Suppressor macrophage (primary cell): ENCODE measurements around the gene KDELR3.
"Not testable (repeated sequence)": the region's sequence is repeated elsewhere in the genome, so short reads cannot be mapped to it uniquely, and the experiment has no call there.

Experiments
- DNase-seq, 4 experiments: peaks; one replicate each; pipeline ENCODE4 v3.0.0-alpha.2; 2020 to 2022

The KDELR3 gene

GRCh38 chr22:38456841-38457699 lies 10.8 kb upstream of the KDELR3 start:
- DNase-seq: no peak

GRCh38 chr22:38460426-38460840 lies 7.5 kb upstream of the KDELR3 start:
- no peak for DNase-seq

DNA sequence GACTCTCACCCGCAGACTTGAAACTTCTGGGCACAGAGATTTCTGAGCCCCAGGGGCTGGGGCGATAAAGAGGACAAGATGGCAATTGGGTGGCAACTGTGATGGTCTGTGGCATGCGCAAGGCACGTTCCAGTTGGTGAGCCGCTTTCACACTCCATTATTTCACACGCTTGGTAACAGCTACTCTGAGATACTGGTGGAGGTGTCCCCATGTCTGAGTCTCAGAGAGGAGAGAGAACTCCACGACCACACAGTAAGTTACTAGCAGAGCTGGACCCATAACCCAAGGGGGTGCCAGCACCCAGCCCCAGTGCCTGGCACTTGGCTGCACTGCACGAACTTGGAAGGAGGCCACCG lies 6.9 kb upstream of the KDELR3 start:
- DNase-seq: no peak

DNA sequence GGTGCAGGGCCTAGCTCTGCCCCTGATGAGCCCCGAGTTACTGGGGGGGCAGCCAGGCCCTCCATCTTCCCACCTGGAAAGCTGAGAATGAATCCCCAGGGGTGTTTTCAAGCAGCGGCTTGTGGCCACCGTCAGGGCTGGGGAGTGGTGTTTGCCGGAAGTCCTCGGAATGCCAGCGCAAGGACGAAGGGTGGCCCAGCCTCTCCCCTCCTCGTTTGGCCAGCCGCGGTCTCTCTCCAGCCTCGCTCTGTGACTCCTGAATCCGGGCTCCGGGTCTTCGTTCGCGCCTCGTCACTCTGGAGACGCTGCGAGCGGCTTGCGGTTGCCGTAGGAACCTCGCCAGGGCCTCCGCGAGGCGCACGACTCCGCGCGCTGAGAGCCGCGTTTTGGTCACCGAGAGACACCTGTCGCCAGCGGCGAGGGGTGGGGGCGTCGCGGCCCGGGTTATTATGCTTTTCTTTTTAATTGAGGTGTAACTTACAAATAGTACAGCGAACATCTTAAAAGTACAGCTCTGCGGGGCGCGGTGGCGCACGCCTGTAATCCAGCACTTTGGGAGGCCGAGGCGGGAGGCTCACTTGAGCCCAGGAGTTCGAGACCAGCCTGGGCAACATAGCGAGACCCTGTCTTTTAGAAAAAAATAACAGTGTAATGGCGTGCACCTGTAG lies 6.3 kb upstream of the KDELR3 start:
- peak; percentile 58 to 81 (median 64) for DNase-seq

- DNase-seq: peak in 1 of 4 experiments; percentile 40
These were observed 4.7 kb upstream of the KDELR3 start for GRCh38 chr22:38462960-38463784.

DNA sequence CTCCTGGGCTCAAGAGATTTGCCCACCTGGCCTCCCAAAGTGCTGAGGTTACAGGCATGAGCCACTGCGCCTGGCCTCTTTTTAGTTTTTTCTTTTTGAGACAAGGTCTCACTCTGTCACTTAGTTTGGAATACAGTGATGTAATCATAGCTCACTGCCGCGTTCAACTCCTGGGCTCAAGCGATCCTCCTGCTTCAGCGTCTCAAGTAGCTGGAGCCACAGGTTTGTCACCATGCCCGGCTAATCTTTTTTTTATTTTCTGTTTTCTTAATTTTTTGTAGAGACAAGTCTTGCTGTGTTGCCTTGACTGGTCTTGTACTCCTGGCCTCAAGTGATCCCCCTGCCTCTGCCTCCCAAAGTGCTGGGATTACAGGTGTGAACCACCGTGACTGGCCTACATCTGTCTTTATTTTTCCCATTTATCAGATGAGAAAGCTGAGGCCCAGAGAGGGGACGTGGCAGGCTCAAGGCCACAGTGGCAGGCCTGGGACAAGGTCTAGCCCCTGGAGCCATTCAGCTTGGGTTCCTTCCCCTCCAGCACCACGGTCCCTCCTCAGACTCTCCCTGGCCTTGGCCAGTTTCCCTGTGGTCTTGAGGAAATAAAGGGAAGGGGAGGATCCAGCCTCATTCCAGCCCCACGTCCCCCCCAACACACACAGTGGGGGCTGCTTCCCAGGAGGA lies 2.8 kb upstream of the KDELR3 start:
- no peak for DNase-seq

GRCh38 chr22:38465673-38466490 lies 2.0 kb upstream of the KDELR3 start:
- no peak for DNase-seq

DNA sequence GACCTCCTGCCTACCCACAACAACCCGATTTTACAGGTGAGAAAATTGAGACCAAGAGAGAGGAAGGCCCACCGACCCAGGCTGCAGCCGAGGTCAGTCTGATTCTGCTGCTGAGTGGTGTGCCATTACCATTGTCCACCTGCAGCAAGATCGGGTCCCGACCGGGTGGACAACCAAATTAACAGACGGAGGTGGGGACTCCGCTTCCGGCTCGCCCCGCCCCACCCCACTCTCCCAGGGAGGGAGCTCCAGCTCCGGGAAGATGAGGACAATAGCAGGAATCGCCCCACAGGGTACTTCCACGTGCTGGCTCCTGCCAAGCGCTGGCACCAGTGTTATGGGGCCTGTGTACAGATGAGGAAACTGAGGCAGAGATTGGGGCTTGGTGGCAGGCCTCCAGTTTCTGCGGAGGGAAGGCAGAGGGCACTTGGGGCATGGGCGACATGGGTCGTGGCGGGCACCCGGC lies 425 bp upstream of the KDELR3 start:
- no peak for DNase-seq

GRCh38 chr22:38468443-38469305 lies 778 bp downstream of the KDELR3 start:
- no peak for DNase-seq

DNA sequence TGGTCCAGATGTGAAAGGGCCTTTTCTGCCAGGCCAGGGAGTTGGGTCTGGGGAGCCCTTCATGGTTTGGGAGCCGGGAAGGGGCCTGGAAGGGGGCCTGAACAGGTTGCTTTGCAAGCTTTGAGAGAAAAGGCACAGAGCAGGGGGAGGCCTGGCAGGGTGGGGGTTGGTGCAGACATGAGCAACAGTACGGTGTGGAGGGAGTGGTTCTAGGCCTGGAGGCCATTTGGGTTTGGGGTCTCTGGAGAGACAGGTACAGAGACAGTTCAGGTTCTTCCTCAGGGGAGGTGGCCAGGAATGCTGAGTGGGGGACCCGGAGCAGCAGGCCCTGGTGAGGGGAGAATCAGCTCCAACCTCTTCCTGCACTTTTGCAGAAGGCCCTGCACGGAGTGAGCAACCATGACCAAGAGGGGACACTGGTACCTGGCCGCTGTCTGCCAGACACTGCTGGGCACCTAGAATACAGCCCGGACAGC lies 1.4 kb downstream of the KDELR3 start:
- DNase-seq: no peak

DNA sequence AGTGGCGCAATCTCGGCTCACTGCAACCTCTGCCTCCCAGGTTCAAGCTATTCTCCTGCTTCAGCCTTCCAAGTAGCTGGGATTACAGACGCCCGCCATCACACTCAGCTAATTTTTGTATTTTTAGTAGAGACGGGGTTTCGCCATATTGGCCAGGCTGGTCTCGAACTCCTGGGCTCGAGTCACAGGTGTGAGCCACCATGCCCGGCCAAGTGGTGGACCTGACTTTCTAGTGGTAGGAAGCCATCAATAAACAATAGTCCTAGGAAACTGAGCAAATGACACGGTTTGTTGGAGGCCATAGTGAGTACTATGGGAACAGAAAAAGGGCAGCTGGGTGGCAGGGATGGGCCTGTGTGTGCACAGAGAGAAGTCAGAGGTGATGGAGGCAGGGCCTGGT lies 2.3 kb downstream of the KDELR3 start:
- not testable (repeated sequence) for DNase-seq

DNA sequence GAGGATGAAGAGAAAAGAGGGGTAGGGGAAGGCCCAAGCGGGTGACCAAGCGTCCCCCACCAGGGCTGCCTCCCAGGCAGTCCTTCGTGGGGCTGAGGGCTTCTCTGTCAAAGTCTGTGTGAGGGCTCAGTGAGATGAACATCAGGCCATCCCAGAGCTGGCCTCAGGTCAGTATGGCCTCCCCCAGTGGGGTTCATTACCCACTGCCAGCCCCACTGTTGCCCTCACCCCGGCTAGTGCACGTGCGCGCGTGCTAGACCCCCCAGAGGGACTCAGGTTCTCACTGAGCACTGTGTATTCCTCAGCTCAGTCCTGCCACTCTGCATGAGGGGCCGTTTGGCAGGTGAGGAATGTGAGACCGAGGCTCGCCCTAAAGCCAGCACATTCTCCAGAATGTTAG lies 3.3 kb downstream of the KDELR3 start:
- DNase-seq: no peak

GRCh38 chr22:38474003-38474607 lies 6.2 kb downstream of the KDELR3 start:
- peak in 1 of 4 experiments; percentile 10 for DNase-seq

DNA sequence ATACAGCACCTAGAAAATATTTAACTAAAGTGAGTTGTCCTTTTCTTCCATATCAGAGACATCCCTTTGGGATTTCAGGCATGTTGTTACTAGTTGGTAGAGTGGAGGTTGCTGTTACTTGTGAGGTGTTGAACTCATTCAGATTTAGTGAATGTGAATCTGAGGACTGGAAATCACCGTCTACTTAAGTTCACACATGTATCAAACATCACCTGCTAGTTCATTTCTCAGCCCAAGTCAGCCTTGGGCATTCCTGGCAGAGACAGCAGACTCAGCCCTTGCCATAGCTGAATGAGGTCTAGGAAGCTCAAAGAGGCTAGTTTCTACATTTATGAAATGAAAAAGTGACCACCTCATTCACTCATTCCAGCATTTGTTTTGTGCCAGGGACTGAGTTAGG lies 9.7 kb downstream of the KDELR3 start:
- no peak for DNase-seq

DNA sequence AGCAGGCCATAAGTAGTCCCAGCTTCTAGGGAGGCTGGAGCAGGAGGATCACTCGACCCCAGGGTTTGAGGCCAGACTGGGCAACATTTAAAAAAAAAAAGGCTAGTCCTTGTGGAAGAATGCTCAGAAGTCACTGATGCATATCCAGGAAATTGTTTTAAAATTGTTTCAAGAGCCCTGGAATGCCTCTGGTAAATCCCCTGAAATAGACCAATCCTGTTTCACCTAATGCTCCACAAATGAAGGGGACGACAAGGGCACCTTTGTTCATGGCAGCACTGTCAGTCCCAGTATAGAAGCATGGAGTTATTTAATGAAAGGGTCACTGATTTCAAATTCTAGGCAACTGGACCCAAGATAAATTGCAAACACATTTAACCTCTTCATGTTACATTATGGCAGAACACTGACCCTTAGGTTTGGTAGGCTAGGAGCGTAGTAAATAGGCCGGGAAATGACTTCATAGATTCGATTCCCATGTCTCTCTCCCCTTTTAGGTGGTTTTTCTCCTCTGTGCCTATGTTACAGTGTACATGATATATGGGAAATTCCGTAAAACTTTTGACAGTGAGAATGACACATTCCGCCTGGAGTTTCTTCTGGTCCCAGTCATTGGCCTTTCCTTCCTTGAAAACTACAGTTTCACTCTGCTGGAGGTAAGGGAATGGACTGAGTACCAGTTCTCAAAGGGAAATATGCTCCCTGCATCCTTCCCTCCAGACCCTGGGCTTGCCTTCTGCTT lies 11.4 kb downstream of the KDELR3 start:
- no peak for DNase-seq

DNA sequence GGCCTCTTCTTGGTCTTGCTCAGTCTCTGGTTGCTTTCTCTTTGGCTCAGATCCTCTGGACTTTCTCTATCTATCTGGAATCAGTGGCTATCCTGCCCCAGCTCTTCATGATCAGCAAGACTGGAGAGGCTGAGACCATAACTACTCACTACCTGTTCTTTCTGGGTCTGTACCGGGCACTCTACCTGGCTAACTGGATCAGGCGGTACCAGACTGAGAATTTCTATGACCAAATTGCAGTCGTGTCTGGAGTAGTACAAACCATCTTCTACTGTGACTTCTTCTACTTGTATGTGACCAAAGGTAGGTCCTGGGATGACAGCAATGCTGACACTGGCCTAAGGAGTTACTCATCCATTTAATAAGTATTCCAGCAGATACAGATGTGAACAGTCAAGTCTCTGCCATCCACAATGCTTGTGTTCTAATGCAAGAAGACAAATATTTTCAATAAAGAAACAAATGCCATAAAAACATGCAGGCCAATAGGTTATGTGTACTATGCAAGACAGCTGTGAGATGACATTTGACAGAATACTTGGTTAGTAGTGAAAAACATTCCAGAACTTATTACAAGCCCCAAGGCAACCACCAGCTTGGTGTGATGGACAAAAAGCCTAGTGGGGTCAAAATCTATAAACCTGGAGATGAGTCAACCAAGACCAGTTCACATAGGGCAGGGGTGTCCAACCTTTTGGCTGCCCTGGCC lies 13.4 kb downstream of the KDELR3 start:
- DNase-seq: no peak

GRCh38 chr22:38481871-38482332 lies 14.0 kb downstream of the KDELR3 start:
- no peak for DNase-seq

GRCh38 chr22:38482662-38483308 lies 14.9 kb downstream of the KDELR3 start:
- no peak for DNase-seq
